ENCODE results near the gene LATS2.

GRCh38 chr13:21033212-21033840 lies 28.1 kb downstream of the LATS2 start:
- TF ChIP-seq CTCF (IDR thresholded peaks at IDR 0.05) (no peak), POLR2A (IDR thresholded peaks at IDR 0.05) (no peak), EP300 (IDR thresholded peaks at IDR 0.05) (peak; percentile 12)

All from ovary (tissue), 3 donors.